Neural cell (in vitro differentiated cells): Measurements from ENCODE around the gene PCBD1. TPM values are rescaled to one million over a fixed set of nuclear protein-coding genes. Genes with fewer than 3 reads are reported as not detected.

Experiments used
- H2AFZ ChIP-seq: fragments of 200-600, 300-800 bp; sonication (generic), shearing (Covaris generic); 2 replicates; pipeline ENCODE4 v1.6.0; 2014; ENCODE audit warnings: low read depth, mild to moderate bottlenecking, antibody characterized with exemption, low read length, moderate library complexity
- H3F3A ChIP-seq: fragments of 200-600 bp; shearing (Covaris generic); 2 replicates; pipeline ENCODE4 v1.6.1; 2016; ENCODE audit warnings: mild to moderate bottlenecking, moderate library complexity, mixed read lengths, antibody characterized with exemption, low read length; ENCODE audit not compliant: insufficient read depth, poor library complexity, severe bottlenecking
- H3K27ac ChIP-seq: fragments of 200-600, 300-800 bp; sonication (generic), shearing (Covaris generic); 2 replicates; pipeline ENCODE4 v1.5.1; 2014; ENCODE audit warnings: mild to moderate bottlenecking, low read length, moderate library complexity
- H3K27me3 ChIP-seq: fragments of 300-800, 200-600 bp; sonication (generic), shearing (Covaris generic); 2 replicates; pipeline ENCODE4 v1.6.0; 2014; ENCODE audit warnings: mild to moderate bottlenecking, low read depth, low read length, moderate library complexity; ENCODE audit not compliant: insufficient read depth
- H3K36me3 ChIP-seq: fragments of 300-800, 200-600 bp; sonication (generic), shearing (Covaris generic); 2 replicates; pipeline ENCODE4 v1.5.1; 2014; ENCODE audit warnings: mild to moderate bottlenecking, antibody characterized with exemption, low read length, moderate library complexity; ENCODE audit not compliant: insufficient read depth
- H3K4me2 ChIP-seq: fragments of 300-800, 200-600 bp; sonication (generic), shearing (Covaris generic); 2 replicates; pipeline ENCODE4 v1.6.0; 2014; ENCODE audit warnings: mild to moderate bottlenecking, low read length
- H3K4me3 ChIP-seq: fragments of 300-800, 200-600 bp; sonication (generic), shearing (Covaris generic); 2 replicates; pipeline ENCODE4 v1.5.1; 2014; ENCODE audit warnings: mild to moderate bottlenecking, low read length, moderate library complexity
- H3K79me2 ChIP-seq: fragments of 200-600 bp; shearing (Covaris generic); replicated peaks from 2 replicates; pipeline ENCODE4 v1.6.0; 2014; ENCODE audit warnings: mild to moderate bottlenecking, low read length, moderate library complexity; ENCODE audit not compliant: insufficient read depth
- H3K9ac ChIP-seq: fragments of 300-800, 200-600 bp; sonication (generic), shearing (Covaris generic); 2 replicates; pipeline ENCODE4 v1.6.1; 2016; ENCODE audit warnings: mild to moderate bottlenecking, low read length, mixed read lengths
- H3K9me2 ChIP-seq: fragments of 200-600 bp; shearing (Covaris generic); 2 replicates; pipeline ENCODE4 v1.6.1; 2016; ENCODE audit warnings: mild to moderate bottlenecking, low read length, mixed read lengths; ENCODE audit not compliant: insufficient read depth
- H3K9me3 ChIP-seq: fragments of 200-600, 300-800 bp; sonication (generic), shearing (Covaris generic); 2 replicates; pipeline ENCODE4 v1.6.1; 2016; ENCODE audit warnings: mild to moderate bottlenecking, mixed run types, low read length, moderate library complexity, mixed read lengths
- H4K20me1 ChIP-seq: fragments of 200-600 bp; shearing (Covaris generic); 2 replicates; pipeline ENCODE4 v1.6.1; 2016; ENCODE audit warnings: mild to moderate bottlenecking, mixed run types; ENCODE audit not compliant: insufficient read depth
- CTCF ChIP-seq: fragments of 450-650 bp; IDR thresholded peaks from 2 replicates; pipeline ENCODE4 v1.5.1; 2014; ENCODE audit warnings: antibody characterized with exemption, mild to moderate bottlenecking, moderate library complexity; ENCODE audit not compliant: poor library complexity, severe bottlenecking
- EP300 ChIP-seq: fragments of 450-650 bp; conservative IDR thresholded peaks from 2 replicates; pipeline ENCODE4 v1.6.1; 2014; ENCODE audit warnings: antibody characterized with exemption, mild to moderate bottlenecking, moderate library complexity; ENCODE audit not compliant: poor library complexity, severe bottlenecking
- EZH2 ChIP-seq: fragments of 200-600, 300-800 bp; shearing (Covaris generic), sonication (generic); IDR thresholded peaks from 2 replicates; pipeline ENCODE4 v1.6.1; 2014; ENCODE audit warnings: antibody characterized with exemption, low read length, borderline replicate concordance, mild to moderate bottlenecking; ENCODE audit not compliant: insufficient read depth, poor library complexity, severe bottlenecking
- MXI1 ChIP-seq: fragments of 450-650 bp; conservative IDR thresholded peaks from 2 replicates; pipeline ENCODE4 v1.6.1; 2014; ENCODE audit warnings: antibody characterized with exemption, mild to moderate bottlenecking; ENCODE audit not compliant: poor library complexity, severe bottlenecking
- POLR2AphosphoS5 ChIP-seq: IDR thresholded peaks from 2 replicates; pipeline ENCODE4 v1.6.1; 2012
- RAD21 ChIP-seq: fragments of 450-650 bp; conservative IDR thresholded peaks from 2 replicates; pipeline ENCODE4 v1.6.1; 2014; ENCODE audit warnings: antibody characterized with exemption, mild to moderate bottlenecking, moderate library complexity
- REST ChIP-seq: IDR thresholded peaks from 2 replicates; pipeline ENCODE4 v1.6.1; 2012; ENCODE audit warnings: borderline replicate concordance
- SMC3 ChIP-seq: fragments of 450-650 bp; conservative IDR thresholded peaks from 2 replicates; pipeline ENCODE4 v1.6.1; 2014; ENCODE audit warnings: antibody characterized with exemption, mild to moderate bottlenecking, moderate library complexity; ENCODE audit not compliant: poor library complexity
- TAF1 ChIP-seq: IDR thresholded peaks from 2 replicates; pipeline ENCODE4 v1.6.1; 2012; ENCODE audit warnings: low read depth
- polyA plus RNA-seq: library from polyadenylated mRNA; depleted of rRNA; stranded (reverse); fragments of >200 nt; gene quantifications from 2 replicates; pipeline ENCODE4 v1.2.3, GENCODE V29; 2014

The PCBD1 gene
- polyA plus RNA-seq, 1 donor from 2014 or later, result 15.8 TPM

DNA sequence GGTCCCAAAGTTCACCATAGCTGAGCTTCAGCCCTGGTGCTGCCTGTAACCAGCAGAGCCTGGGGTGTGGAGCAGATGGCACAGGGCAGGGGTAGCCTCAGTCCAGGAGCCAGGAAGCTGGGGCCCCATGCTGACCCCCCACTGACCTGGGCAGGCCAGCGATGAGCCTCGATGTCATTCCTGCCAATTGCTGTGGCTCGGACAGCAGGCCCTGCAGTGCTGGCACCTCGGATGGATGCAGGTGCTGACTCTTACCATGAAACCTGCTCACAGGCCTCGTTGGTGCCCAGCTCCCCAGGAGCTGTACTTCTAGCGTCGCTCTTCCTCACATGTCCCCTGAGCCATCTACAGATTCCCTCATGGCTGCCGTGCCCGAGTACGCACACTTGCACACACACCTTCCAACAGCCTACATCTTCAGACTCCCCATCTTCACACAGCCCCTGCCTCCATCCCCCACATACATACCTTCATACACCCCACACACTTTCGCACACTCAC is 46.8 kb upstream of the PCBD1 start:
- Histone ChIP-seq H3K36me3 (no peaks in the 10 kb centered on the region), H3K4me3 (no peak overlapping the region)
- TF ChIP-seq EP300, result no peak
- no peak for TF ChIP-seq EZH2
- no peak for TF ChIP-seq POLR2AphosphoS5
- TF ChIP-seq RAD21, result no peak
- TF ChIP-seq REST, result no peak
- no peak for TF ChIP-seq CTCF
- no peak for TF ChIP-seq SMC3
- no peak for TF ChIP-seq MXI1
- no peak for TF ChIP-seq TAF1

GRCh38 chr10:70934701-70935100 is 46.3 kb upstream of the PCBD1 start:
- no peaks in the 10 kb centered on the region for H3K79me2 ChIP-seq
- H2AFZ ChIP-seq, result no peak overlapping the region
- no peak overlapping the region for H3K27ac ChIP-seq
- H3K36me3 ChIP-seq, result no peaks in the 10 kb centered on the region
- H3K9me2 ChIP-seq, result no peaks in the 10 kb centered on the region
- H3K9ac ChIP-seq, result no peak overlapping the region
- no peak overlapping the region for H3K4me3 ChIP-seq
- H3K27me3 ChIP-seq, result no peaks in the 10 kb centered on the region
- no peaks in the 10 kb centered on the region for H3F3A ChIP-seq
- H4K20me1 ChIP-seq, result no peaks in the 10 kb centered on the region
- TF ChIP-seq CTCF (no peak), REST (no peak), POLR2AphosphoS5 (no peak), MXI1 (no peak), SMC3 (no peak), TAF1 (no peak), EZH2 (no peak), RAD21 (no peak), EP300 (no peak)
- H3K9me3 ChIP-seq, result no peaks in the 10 kb centered on the region
- no peak overlapping the region for H3K4me2 ChIP-seq

More for the DNA sequence above, 46.8 kb upstream of the PCBD1 start:
- Histone ChIP-seq H3K27me3 (no peaks in the 10 kb centered on the region), H3K9me3 (no peaks in the 10 kb centered on the region), H3K9ac (no peak overlapping the region), H3F3A (no peaks in the 10 kb centered on the region), H4K20me1 (no peaks in the 10 kb centered on the region), H3K9me2 (no peaks in the 10 kb centered on the region), H2AFZ (no peak overlapping the region), H3K79me2 (no peaks in the 10 kb centered on the region), H3K4me2 (no peak overlapping the region), H3K27ac (no peak overlapping the region)
